ENCODE data around the gene MATCAP1. TPM values are rescaled to one million over a fixed set of nuclear protein-coding genes. Genes with fewer than 3 reads are reported as not detected.

MATCAP1 gene
- total RNA-seq, 1 donor from 2014 or later = 14.2 TPM

DNA sequence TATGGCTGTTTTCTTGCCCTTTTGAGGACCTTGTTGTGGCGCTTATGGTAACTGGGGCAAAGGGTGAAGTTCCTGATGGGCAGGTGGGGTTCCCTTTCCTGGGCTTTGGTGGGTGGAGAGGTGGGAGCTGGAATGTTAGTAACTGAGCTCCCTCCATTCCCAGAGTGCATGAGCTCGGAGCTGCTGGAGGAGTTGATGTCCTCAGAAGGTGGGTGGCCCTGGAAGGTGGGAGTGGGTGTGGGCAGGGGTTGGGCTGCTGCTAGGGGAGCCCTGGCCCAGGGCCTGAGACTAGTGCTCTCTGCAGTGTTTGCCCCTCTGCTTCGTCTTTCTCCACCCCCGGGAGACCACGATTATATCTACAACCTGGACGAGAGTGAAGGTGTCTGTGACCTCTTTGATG lies 13.9 kb upstream of the MATCAP1 start:
- Histone ChIP-seq H3K9me3 (replicated peaks) (no peaks in the 10 kb centered on the region), H3K27ac (replicated peaks) (no peak overlapping the region), H3K4me1 (peaks cover 42% of the 10 kb centered on the region), H3K36me3 (peaks cover 69% of the 10 kb centered on the region), H3K27me3 (ENCODE audit: low read depth) (no peaks in the 10 kb centered on the region), H3K4me3 (no peak overlapping the region)
- intact Hi-C loops (cut with micrococcal nuclease) = no loop called here
- TF ChIP-seq, protein P1, sequence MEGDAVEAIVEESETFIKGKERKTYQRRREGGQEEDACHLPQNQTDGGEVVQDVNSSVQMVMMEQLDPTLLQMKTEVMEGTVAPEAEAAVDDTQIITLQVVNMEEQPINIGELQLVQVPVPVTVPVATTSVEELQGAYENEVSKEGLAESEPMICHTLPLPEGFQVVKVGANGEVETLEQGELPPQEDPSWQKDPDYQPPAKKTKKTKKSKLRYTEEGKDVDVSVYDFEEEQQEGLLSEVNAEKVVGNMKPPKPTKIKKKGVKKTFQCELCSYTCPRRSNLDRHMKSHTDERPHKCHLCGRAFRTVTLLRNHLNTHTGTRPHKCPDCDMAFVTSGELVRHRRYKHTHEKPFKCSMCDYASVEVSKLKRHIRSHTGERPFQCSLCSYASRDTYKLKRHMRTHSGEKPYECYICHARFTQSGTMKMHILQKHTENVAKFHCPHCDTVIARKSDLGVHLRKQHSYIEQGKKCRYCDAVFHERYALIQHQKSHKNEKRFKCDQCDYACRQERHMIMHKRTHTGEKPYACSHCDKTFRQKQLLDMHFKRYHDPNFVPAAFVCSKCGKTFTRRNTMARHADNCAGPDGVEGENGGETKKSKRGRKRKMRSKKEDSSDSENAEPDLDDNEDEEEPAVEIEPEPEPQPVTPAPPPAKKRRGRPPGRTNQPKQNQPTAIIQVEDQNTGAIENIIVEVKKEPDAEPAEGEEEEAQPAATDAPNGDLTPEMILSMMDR (IDR thresholded peaks at IDR 0.05; ENCODE audit: borderline replicate concordance) = no peak
- DNase-seq = no peak

DNA sequence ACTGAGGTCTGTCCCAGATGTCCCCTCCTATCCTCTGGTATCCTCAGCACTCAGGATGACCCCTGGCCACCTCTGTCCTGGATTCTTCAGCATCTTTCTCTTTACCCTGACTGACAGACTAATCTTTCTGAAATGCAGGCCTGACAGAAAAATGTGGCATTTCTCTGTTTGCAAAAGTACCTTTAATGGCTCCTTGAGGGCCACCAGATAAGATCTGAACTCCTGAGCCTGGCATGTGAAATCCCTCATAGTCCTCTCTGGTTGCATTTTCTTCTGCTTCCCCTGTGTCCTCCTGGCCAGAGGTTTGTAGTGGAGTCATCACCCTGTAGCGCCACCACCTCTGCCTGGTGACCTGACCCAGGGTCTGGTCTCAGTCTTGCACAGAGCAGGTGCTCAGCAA lies 13.1 kb upstream of the MATCAP1 start:
- Histone ChIP-seq H3K36me3 (peaks cover 63% of the 10 kb centered on the region), H3K4me3 (no peak overlapping the region), H3K4me1 (peaks cover 48% of the 10 kb centered on the region), H3K9me3 (replicated peaks) (no peaks in the 10 kb centered on the region), H3K27me3 (ENCODE audit: low read depth) (no peaks in the 10 kb centered on the region), H3K27ac (replicated peaks) (no peak overlapping the region)
- intact Hi-C loops (cut with micrococcal nuclease) = no loop called here
- TF ChIP-seq, protein P1 (IDR thresholded peaks at IDR 0.05; ENCODE audit: borderline replicate concordance) = no peak
- no peak for DNase-seq

DNA sequence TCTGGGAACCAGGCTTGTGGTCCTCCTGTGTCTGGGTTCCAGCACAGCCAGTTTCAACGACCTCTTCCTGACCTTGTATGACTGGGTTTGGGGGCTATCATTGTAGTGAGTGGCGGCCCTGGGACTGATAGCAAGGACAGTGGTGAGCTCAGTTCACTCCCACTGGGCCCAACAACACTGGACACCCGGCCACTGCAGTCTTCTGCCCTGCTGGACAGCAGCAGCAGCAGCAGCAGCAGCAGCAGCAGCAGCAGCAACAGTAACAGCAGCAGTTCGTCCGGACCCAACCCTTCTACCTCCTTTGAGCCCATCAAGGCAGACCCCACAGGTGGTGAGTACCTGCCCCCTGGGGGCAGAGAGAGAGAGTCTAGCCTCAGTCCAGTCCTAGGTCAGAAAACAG lies 11.9 kb upstream of the MATCAP1 start:
- TF ChIP-seq, protein P1 (IDR thresholded peaks at IDR 0.05; ENCODE audit: borderline replicate concordance) = no peak
- Histone ChIP-seq H3K36me3 (peaks cover 55% of the 10 kb centered on the region), H3K4me3 (no peak overlapping the region), H3K9me3 (replicated peaks) (no peaks in the 10 kb centered on the region), H3K4me1 (peaks cover 60% of the 10 kb centered on the region), H3K27ac (replicated peaks) (no peak overlapping the region), H3K27me3 (ENCODE audit: low read depth) (no peaks in the 10 kb centered on the region)
- no peak for DNase-seq
- intact Hi-C loops (cut with micrococcal nuclease) = no loop called here

DNA sequence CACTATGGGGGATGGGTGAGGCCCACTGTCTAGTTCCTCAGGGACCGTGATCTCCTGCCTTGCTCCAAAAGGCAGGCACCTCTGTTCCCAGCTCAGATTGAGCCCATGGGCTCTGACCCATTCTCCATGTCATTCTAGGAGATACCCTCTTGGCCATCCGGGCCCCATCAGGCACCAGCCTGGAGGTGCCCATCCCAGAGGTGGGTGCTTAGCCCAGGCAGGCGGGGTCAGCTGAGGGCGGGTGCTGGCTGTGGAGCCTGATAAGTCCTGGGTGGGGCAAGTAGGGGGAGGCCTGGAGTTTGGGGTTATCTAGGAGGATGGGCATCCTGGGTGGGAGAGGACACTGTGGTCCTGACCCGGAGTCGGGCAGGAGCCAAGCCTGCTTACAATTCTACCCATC lies 10.5 kb upstream of the MATCAP1 start:
- H3K27me3 ChIP-seq (ENCODE audit: low read depth) = no peaks in the 10 kb centered on the region
- intact Hi-C loops (cut with micrococcal nuclease) = no loop called here
- H3K4me3 ChIP-seq = no peak overlapping the region
- H3K4me1 ChIP-seq = peaks cover 62% of the 10 kb centered on the region
- H3K27ac ChIP-seq (replicated peaks) = no peak overlapping the region
- DNase-seq = no peak
- H3K36me3 ChIP-seq = peaks cover 48% of the 10 kb centered on the region
- H3K9me3 ChIP-seq (replicated peaks) = no peaks in the 10 kb centered on the region
- TF ChIP-seq, protein P1 (IDR thresholded peaks at IDR 0.05; ENCODE audit: borderline replicate concordance) = no peak

DNA sequence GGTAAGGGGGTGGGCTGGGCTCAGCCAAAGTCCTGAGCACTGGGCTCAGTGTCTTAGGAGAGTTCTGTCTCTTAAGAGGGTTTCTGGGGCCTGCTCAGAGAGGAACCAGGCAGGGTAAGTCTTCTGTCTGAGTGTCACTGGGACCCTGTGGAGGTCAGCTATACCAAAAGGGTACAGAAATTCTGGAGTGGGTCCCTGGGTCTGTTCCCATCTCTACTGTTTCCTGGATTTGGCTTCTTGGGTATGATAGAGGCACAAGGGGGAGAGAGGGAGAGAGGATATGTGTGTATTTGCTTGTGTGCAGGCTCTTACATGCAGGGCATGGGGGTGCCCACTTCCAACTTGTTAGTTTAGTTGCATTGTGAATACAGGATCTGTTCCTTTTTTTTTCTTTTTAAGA lies 9.8 kb upstream of the MATCAP1 start:
- intact Hi-C loops (cut with micrococcal nuclease) = no loop called here
- H3K36me3 ChIP-seq = peaks cover 48% of the 10 kb centered on the region

More for the DNA sequence above, 9.8 kb upstream of the MATCAP1 start:
- Histone ChIP-seq H3K4me1 (peaks cover 55% of the 10 kb centered on the region), H3K27ac (replicated peaks) (no peak overlapping the region), H3K9me3 (replicated peaks) (no peaks in the 10 kb centered on the region), H3K27me3 (ENCODE audit: low read depth) (no peaks in the 10 kb centered on the region), H3K4me3 (peak overlapping the region; percentile 86)
- TF ChIP-seq, protein P1 (IDR thresholded peaks at IDR 0.05; ENCODE audit: borderline replicate concordance) = no peak
- no peak for DNase-seq
